ENCODE results near the gene CALR.

Gene CALR

GRCh38 chr19:12979974-12980373 lies 41.6 kb downstream of the CALR start:
- no peak for ATAC-seq
- TF ChIP-seq CSDC2 (CRISPR knock-in tag; IDR thresholded peaks at IDR 0.05) (no peak), ISL1 (CRISPR knock-in tag; IDR thresholded peaks at IDR 0.05) (no peak), PPARA (CRISPR knock-in tag; IDR thresholded peaks at IDR 0.05; ENCODE audit: borderline replicate concordance) (no peak), PATZ1 (CRISPR knock-in tag; IDR thresholded peaks at IDR 0.05; ENCODE audit: borderline replicate concordance) (no peak), CSRNP3 (CRISPR knock-in tag; IDR thresholded peaks at IDR 0.05) (no peak), SNAI2 (CRISPR knock-in tag; IDR thresholded peaks at IDR 0.05) (no peak), GLIS3 (CRISPR knock-in tag; IDR thresholded peaks at IDR 0.05) (no peak), TSHZ2 (CRISPR knock-in tag; IDR thresholded peaks at IDR 0.05) (no peak)
- TF ChIP-seq, protein P1, sequence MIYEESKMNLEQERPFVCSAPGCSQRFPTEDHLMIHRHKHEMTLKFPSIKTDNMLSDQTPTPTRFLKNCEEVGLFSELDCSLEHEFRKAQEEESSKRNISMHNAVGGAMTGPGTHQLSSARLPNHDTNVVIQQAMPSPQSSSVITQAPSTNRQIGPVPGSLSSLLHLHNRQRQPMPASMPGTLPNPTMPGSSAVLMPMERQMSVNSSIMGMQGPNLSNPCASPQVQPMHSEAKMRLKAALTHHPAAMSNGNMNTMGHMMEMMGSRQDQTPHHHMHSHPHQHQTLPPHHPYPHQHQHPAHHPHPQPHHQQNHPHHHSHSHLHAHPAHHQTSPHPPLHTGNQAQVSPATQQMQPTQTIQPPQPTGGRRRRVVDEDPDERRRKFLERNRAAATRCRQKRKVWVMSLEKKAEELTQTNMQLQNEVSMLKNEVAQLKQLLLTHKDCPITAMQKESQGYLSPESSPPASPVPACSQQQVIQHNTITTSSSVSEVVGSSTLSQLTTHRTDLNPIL (CRISPR knock-in tag; IDR thresholded peaks at IDR 0.05; ENCODE audit: low read depth): no peak
- TF ChIP-seq, protein P2, sequence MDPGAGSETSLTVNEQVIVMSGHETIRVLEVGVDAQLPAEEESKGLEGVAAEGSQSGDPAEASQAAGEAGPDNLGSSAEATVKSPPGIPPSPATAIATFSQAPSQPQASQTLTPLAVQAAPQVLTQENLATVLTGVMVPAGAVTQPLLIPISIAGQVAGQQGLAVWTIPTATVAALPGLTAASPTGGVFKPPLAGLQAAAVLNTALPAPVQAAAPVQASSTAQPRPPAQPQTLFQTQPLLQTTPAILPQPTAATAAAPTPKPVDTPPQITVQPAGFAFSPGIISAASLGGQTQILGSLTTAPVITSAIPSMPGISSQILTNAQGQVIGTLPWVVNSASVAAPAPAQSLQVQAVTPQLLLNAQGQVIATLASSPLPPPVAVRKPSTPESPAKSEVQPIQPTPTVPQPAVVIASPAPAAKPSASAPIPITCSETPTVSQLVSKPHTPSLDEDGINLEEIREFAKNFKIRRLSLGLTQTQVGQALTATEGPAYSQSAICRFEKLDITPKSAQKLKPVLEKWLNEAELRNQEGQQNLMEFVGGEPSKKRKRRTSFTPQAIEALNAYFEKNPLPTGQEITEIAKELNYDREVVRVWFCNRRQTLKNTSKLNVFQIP (CRISPR knock-in tag; IDR thresholded peaks at IDR 0.05; ENCODE audit: borderline replicate concordance, low read depth): no peak

DNA sequence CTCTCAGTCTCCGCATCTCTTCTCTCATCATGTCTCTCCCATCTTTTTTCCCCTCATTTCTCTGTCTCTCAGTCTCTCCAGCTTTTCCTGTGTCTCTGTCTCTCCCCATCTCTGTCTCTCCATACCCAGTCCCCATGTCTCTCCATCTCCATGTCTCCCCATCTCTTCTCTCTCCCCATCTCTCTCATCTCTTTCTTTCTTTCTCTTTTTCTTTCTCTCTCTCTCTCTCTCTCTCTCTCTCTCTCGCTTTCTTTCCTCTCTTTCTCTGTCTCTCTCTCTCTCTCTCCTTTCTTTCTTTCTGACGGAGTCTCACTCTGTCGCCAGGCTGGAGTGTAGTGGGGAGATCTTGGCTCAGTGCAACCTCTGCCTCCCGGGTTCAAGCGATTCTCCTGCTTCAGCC lies 44.2 kb downstream of the CALR start:
- no peak for ATAC-seq
- no peak for TF ChIP-seq RARB (CRISPR knock-in tag; IDR thresholded peaks at IDR 0.05)
- no peak for TF ChIP-seq ISL1 (CRISPR knock-in tag; IDR thresholded peaks at IDR 0.05)
- no peak for TF ChIP-seq CSDC2 (CRISPR knock-in tag; IDR thresholded peaks at IDR 0.05)
- TF ChIP-seq SNAI2 (CRISPR knock-in tag; IDR thresholded peaks at IDR 0.05): no peak
- no peak for TF ChIP-seq GLIS3 (CRISPR knock-in tag; IDR thresholded peaks at IDR 0.05)

- TF ChIP-seq, protein P2 (CRISPR knock-in tag; IDR thresholded peaks at IDR 0.05; ENCODE audit: borderline replicate concordance, low read depth): no peak
- TF ChIP-seq ISL1 (CRISPR knock-in tag; IDR thresholded peaks at IDR 0.05) (no peak), CSRNP3 (CRISPR knock-in tag; IDR thresholded peaks at IDR 0.05) (no peak), GLIS3 (CRISPR knock-in tag; IDR thresholded peaks at IDR 0.05) (no peak), TSHZ2 (CRISPR knock-in tag; IDR thresholded peaks at IDR 0.05) (no peak), TOX (CRISPR knock-in tag; IDR thresholded peaks at IDR 0.05; ENCODE audit: borderline replicate concordance) (no peak), ZNF8 (CRISPR knock-in tag; IDR thresholded peaks at IDR 0.05) (no peak), OSR1 (CRISPR knock-in tag; IDR thresholded peaks at IDR 0.05) (no peak), PPARA (CRISPR knock-in tag; IDR thresholded peaks at IDR 0.05; ENCODE audit: borderline replicate concordance) (no peak), ZNF565 (CRISPR knock-in tag; conservative IDR thresholded peaks at IDR 0.05; ENCODE audit: low read depth) (no peak), PATZ1 (CRISPR knock-in tag; IDR thresholded peaks at IDR 0.05; ENCODE audit: borderline replicate concordance) (no peak)
- TF ChIP-seq, protein P1 (CRISPR knock-in tag; IDR thresholded peaks at IDR 0.05; ENCODE audit: low read depth): no peak
- ATAC-seq: no peak
Observed at GRCh38 chr19:12983091-12983490, 44.7 kb downstream of the CALR start.
